ENCODE data around the gene PRUNE2.

The PRUNE2 gene

DNA sequence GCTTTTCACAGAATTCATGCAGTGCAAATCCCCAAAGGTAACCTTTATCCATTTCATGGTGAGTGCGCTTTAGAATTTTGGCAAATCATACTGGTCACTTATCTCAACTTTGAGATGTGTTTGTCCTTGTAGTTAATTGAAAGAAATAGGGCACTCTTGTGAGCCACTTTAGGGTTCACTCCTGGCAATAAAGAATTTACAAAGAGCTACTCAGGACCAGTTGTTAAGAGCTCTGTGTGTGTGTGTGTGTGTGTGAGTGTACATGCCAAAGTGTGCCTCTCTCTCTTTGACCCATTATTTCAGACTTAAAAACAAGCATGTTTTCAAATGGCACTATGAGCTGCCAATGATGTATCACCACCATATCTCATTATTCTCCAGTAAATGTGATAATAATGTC is 120.4 kb downstream of the PRUNE2 start:
- Histone ChIP-seq H3K4me1 (ENCODE audit: control insufficient read depth in 2 of 2, insufficient read depth in 2 of 2, low read length in 2 of 2) (peaks cover 0 to 6% of the 10 kb centered on the region in 2 donors), H3K9ac (ENCODE audit: low read depth in 1 of 2, low read length in 2 of 2) (no peak overlapping the region), H3K9me3 (ENCODE audit: control insufficient read depth in 2 of 2, low read length in 2 of 2) (no peaks in the 10 kb centered on the region), H3K4me3 (ENCODE audit: low read length in 2 of 2) (no peak overlapping the region), H3K27me3 (ENCODE audit: control insufficient read depth in 2 of 2, insufficient read depth in 2 of 2, low read length in 2 of 2) (no peaks in the 10 kb centered on the region), H3K36me3 (ENCODE audit: control insufficient read depth in 2 of 2, insufficient read depth in 2 of 2, low read length in 2 of 2) (no peaks in the 10 kb centered on the region), H3K27ac (ENCODE audit: low read depth in 2 of 2, low read length in 2 of 2) (no peak overlapping the region)

DNA sequence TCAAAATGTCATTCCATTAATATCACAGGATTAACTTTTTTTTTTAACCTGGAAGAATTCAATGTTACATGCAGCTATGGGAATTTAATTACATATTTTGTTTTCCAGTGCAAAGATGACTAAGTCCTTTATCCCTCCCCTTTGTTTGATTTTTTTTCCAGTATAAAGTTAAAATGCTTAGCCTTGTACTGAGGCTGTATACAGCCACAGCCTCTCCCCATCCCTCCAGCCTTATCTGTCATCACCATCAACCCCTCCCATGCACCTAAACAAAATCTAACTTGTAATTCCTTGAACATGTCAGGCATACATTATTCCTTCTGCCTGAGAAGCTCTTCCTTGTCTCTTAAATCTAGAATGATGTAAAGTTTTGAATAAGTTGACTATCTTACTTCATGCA is 121.0 kb downstream of the PRUNE2 start:
- H3K27me3 ChIP-seq (ENCODE audit: control insufficient read depth in 2 of 2, insufficient read depth in 2 of 2, low read length in 2 of 2): no peaks in the 10 kb centered on the region
- no peaks in the 10 kb centered on the region for H3K9me3 ChIP-seq (ENCODE audit: control insufficient read depth in 2 of 2, low read length in 2 of 2)
- H3K36me3 ChIP-seq (ENCODE audit: control insufficient read depth in 2 of 2, insufficient read depth in 2 of 2, low read length in 2 of 2): no peaks in the 10 kb centered on the region
- H3K27ac ChIP-seq (ENCODE audit: low read depth in 2 of 2, low read length in 2 of 2): no peak overlapping the region
- H3K9ac ChIP-seq (ENCODE audit: low read depth in 1 of 2, low read length in 2 of 2): no peak overlapping the region
- H3K4me3 ChIP-seq (ENCODE audit: low read length in 2 of 2): no peak overlapping the region
- no peaks in the 10 kb centered on the region for H3K4me1 ChIP-seq (ENCODE audit: control insufficient read depth in 2 of 2, insufficient read depth in 2 of 2, low read length in 2 of 2)

DNA sequence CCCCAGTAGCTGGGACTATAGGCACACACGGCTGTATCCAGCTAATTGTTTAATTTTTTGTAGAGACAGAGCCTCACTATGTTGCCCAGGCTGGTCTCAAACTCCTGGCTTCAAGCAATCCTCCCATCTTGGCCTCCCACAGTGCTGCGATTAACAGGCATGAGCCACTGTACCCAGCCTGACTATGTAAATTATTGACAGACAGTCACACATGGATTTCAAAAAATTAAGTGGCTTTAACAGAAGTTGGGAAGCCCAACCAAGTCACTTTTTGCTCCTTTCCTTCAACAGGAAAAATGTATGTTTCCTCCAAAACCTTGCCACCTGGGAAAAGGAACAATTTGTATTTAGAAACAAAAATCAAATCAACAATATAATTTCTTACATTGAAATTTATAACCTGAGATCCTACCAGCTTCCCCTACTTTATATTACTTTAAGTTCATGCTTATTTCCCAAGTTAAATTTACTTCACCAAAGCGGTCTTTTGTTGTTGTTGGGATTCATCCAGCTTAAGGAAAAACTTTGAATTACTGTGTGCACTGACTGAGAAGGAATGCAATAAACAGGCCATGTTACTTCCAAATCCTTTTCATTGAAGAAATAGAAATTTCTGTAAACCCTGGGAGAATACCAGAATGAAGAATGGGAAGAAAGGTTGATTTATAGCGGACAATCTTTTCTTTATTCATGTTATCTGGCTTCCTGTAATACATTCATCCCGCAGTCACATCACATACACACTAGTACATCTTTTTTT is 133.0 kb downstream of the PRUNE2 start:
- H3K4me3 ChIP-seq (ENCODE audit: low read length in 2 of 2): no peak overlapping the region
- H3K9me3 ChIP-seq (ENCODE audit: control insufficient read depth in 2 of 2, low read length in 2 of 2): no peaks in the 10 kb centered on the region
- H3K27ac ChIP-seq (ENCODE audit: low read depth in 2 of 2, low read length in 2 of 2): no peak overlapping the region
- no peaks in the 10 kb centered on the region for H3K4me1 ChIP-seq (ENCODE audit: control insufficient read depth in 2 of 2, insufficient read depth in 2 of 2, low read length in 2 of 2)
- H3K27me3 ChIP-seq (ENCODE audit: control insufficient read depth in 2 of 2, insufficient read depth in 2 of 2, low read length in 2 of 2): no peaks in the 10 kb centered on the region
- no peak overlapping the region for H3K9ac ChIP-seq (ENCODE audit: low read depth in 1 of 2, low read length in 2 of 2)
- H3K36me3 ChIP-seq (ENCODE audit: control insufficient read depth in 2 of 2, insufficient read depth in 2 of 2, low read length in 2 of 2): no peaks in the 10 kb centered on the region

DNA sequence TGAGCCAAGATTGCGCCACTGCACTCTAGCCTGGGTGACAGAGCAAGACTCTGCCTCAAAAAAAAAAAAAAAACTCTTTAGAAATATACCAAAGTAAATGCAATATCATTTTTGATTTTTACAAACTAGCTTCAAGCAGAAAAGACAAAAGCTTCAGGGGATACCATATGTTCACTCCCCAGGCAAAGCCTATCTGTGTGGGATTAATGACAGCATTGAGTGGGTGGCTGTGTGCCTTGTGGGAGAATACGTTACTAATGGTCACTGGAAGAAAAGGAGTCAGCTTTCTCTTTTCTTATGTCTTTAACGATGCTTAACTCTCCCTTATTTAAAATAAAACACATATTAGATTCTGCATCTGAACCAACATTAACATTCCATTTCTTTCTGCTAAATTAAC is 139.8 kb downstream of the PRUNE2 start:
- Histone ChIP-seq H3K4me1 (ENCODE audit: control insufficient read depth in 2 of 2, insufficient read depth in 2 of 2, low read length in 2 of 2) (no peaks in the 10 kb centered on the region), H3K9me3 (ENCODE audit: control insufficient read depth in 2 of 2, low read length in 2 of 2) (no peaks in the 10 kb centered on the region), H3K27ac (ENCODE audit: low read depth in 2 of 2, low read length in 2 of 2) (no peak overlapping the region), H3K27me3 (ENCODE audit: control insufficient read depth in 2 of 2, insufficient read depth in 2 of 2, low read length in 2 of 2) (peaks cover 0 to 2% of the 10 kb centered on the region in 2 donors), H3K9ac (ENCODE audit: low read depth in 1 of 2, low read length in 2 of 2) (no peak overlapping the region), H3K4me3 (ENCODE audit: low read length in 2 of 2) (no peak overlapping the region), H3K36me3 (ENCODE audit: control insufficient read depth in 2 of 2, insufficient read depth in 2 of 2, low read length in 2 of 2) (no peaks in the 10 kb centered on the region)

DNA sequence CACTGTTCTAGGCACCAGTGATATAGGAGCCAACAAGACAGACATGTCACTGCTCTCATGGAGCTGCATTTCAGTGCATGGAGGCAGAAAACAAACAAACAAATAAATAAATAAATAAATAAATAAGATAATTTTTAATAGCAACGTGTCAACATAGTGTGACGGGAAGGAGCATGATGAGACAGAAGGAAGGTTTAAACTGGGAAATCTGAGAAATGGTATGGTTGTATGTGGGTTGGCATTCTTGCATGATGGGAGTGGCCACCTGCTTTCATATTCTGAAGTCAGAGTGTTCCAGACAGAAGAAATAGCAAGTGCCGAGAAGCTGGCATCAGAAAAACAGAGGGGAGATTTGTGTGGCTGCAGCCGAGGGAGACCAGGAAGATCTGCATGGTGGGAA is 141.8 kb downstream of the PRUNE2 start, which contains the start of gene PCA3:
PCA3 (plus strand) TSS at position 301 of the 400 bp plus-strand sequence.
- H3K27ac ChIP-seq (ENCODE audit: low read depth in 2 of 2, low read length in 2 of 2): no peak within 1 kb of the TSS
- no peak within 1 kb of the TSS for H3K4me3 ChIP-seq (ENCODE audit: low read length in 2 of 2)
- H3K9ac ChIP-seq (ENCODE audit: low read depth in 1 of 2, low read length in 2 of 2): no peak within 1 kb of the TSS
- no peaks in the 10 kb centered on the region for H3K9me3 ChIP-seq (ENCODE audit: control insufficient read depth in 2 of 2, low read length in 2 of 2)
- H3K4me1 ChIP-seq (ENCODE audit: control insufficient read depth in 2 of 2, insufficient read depth in 2 of 2, low read length in 2 of 2): no peaks in the 10 kb centered on the region
- H3K27me3 ChIP-seq (ENCODE audit: control insufficient read depth in 2 of 2, insufficient read depth in 2 of 2, low read length in 2 of 2): peaks cover 0 to 2% of the 10 kb centered on the region in 2 donors
- H3K36me3 ChIP-seq (ENCODE audit: control insufficient read depth in 2 of 2, insufficient read depth in 2 of 2, low read length in 2 of 2): no peaks in the 10 kb centered on the region

DNA sequence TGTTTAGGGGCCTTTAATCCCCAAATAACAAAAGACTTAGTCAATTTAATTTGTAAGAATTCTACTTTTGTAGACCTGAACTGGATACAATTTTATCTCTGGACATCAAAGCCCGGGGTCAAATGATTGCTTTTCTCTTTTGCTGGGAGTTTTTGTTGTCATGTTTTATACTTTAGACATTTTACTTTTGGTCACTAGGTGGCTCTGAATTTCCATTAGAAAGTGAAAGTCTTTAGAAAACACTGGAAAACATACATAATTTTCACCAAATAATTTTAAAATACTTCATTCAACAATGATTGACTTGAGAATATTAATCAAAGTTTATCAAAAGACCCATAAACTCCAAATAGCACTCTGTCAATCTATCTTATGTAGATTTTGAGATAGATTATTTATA is 144.5 kb downstream of the PRUNE2 start:
- H3K27me3 ChIP-seq (ENCODE audit: control insufficient read depth in 2 of 2, insufficient read depth in 2 of 2, low read length in 2 of 2): peaks cover 2 to 3% of the 10 kb centered on the region in 2 donors
- H3K36me3 ChIP-seq (ENCODE audit: control insufficient read depth in 2 of 2, insufficient read depth in 2 of 2, low read length in 2 of 2): no peaks in the 10 kb centered on the region
- H3K27ac ChIP-seq (ENCODE audit: low read depth in 2 of 2, low read length in 2 of 2): no peak overlapping the region
- H3K4me3 ChIP-seq (ENCODE audit: low read length in 2 of 2): no peak overlapping the region
- no peaks in the 10 kb centered on the region for H3K9me3 ChIP-seq (ENCODE audit: control insufficient read depth in 2 of 2, low read length in 2 of 2)
- H3K4me1 ChIP-seq (ENCODE audit: control insufficient read depth in 2 of 2, insufficient read depth in 2 of 2, low read length in 2 of 2): no peaks in the 10 kb centered on the region
- H3K9ac ChIP-seq (ENCODE audit: low read depth in 1 of 2, low read length in 2 of 2): no peak overlapping the region

DNA sequence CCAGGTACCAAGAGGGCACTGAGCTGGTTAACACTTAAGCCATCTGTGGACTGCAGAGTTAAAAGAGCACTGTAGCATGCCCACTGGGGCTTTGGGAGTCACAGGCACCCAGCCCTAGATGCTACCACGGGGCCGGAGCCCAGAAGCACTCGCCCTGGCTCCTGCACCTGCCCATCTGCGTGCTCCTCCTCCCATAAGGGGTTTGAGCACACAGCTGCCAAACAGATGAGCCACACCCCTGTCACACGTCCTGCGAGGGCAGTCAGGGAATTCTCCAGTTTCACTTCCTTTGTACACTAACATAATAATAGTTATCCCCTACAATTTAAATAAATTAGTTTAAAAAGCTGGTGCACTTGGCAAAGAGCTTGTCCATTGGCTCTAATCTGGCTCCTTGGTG is 146.2 kb downstream of the PRUNE2 start:
- H3K27ac ChIP-seq (ENCODE audit: low read depth in 2 of 2, low read length in 2 of 2): no peak overlapping the region
- H3K4me3 ChIP-seq (ENCODE audit: low read length in 2 of 2): no peak overlapping the region
- peaks cover 2 to 3% of the 10 kb centered on the region in 2 donors for H3K27me3 ChIP-seq (ENCODE audit: control insufficient read depth in 2 of 2, insufficient read depth in 2 of 2, low read length in 2 of 2)
- no peaks in the 10 kb centered on the region for H3K9me3 ChIP-seq (ENCODE audit: control insufficient read depth in 2 of 2, low read length in 2 of 2)
- H3K4me1 ChIP-seq (ENCODE audit: control insufficient read depth in 2 of 2, insufficient read depth in 2 of 2, low read length in 2 of 2): no peaks in the 10 kb centered on the region
- H3K36me3 ChIP-seq (ENCODE audit: control insufficient read depth in 2 of 2, insufficient read depth in 2 of 2, low read length in 2 of 2): no peaks in the 10 kb centered on the region
- H3K9ac ChIP-seq (ENCODE audit: low read depth in 1 of 2, low read length in 2 of 2): no peak overlapping the region

DNA sequence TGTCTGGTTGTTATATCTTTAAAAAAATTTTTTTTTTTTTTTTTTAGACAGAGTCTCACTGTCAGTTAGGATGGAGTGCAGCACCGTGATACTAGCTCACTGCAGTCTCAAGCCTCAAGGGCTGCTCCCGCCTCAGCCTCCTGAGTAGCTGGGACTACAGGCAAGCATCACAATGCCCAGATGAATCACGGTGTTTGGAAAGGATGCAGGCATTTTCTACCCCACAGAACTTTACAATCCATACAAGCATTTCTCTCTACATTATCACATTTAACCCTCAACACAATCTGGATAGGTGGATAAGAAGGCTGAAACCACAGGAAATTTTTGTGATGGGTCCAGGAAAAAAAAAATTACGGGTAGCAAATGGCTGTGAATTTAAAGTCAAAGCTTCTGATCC is 147.4 kb downstream of the PRUNE2 start:
- no peak overlapping the region for H3K27ac ChIP-seq (ENCODE audit: low read depth in 2 of 2, low read length in 2 of 2)
- H3K4me3 ChIP-seq (ENCODE audit: low read length in 2 of 2): no peak overlapping the region
- no peaks in the 10 kb centered on the region for H3K9me3 ChIP-seq (ENCODE audit: control insufficient read depth in 2 of 2, low read length in 2 of 2)
- H3K36me3 ChIP-seq (ENCODE audit: control insufficient read depth in 2 of 2, insufficient read depth in 2 of 2, low read length in 2 of 2): no peaks in the 10 kb centered on the region
- H3K9ac ChIP-seq (ENCODE audit: low read depth in 1 of 2, low read length in 2 of 2): no peak overlapping the region
- H3K27me3 ChIP-seq (ENCODE audit: control insufficient read depth in 2 of 2, insufficient read depth in 2 of 2, low read length in 2 of 2): peaks cover 0 to 3% of the 10 kb centered on the region in 2 donors
- no peaks in the 10 kb centered on the region for H3K4me1 ChIP-seq (ENCODE audit: control insufficient read depth in 2 of 2, insufficient read depth in 2 of 2, low read length in 2 of 2)

DNA sequence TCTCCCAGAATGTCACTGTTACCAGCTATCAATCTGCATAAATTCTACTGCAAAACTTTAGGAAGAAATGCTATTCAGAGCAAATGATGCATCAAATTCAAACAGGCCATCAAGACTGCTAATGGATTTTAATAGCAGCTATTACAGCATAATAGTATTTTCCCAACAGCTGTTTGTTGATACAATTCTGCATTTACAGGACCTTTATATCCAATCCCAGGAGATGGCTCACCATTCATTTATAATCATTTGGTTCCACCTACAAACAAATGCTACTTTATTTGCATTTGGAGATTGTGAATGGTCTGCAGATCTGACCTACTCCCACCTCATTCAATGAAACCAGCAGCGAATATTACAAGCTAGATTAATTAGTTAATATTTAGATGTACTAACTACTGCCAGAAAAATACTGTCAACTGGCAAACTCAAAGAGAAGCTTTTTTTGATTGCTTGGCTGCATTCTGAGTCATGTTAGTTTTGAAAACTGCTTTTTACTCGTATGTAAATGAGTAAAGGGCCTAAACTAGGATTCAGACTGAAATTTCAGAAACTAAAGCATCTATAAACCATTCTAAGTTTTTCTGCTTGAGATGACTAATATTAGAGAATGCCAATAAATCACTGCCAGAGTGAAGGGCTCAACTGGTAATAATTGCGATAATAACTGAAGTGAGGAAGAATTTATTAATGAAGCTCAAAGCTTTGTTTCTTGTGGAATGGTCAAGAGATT is 148.8 kb downstream of the PRUNE2 start:
- Histone ChIP-seq H3K9ac (ENCODE audit: low read depth in 1 of 2, low read length in 2 of 2) (no peak overlapping the region), H3K9me3 (ENCODE audit: control insufficient read depth in 2 of 2, low read length in 2 of 2) (no peaks in the 10 kb centered on the region), H3K4me3 (ENCODE audit: low read length in 2 of 2) (no peak overlapping the region), H3K4me1 (ENCODE audit: control insufficient read depth in 2 of 2, insufficient read depth in 2 of 2, low read length in 2 of 2) (no peaks in the 10 kb centered on the region), H3K36me3 (ENCODE audit: control insufficient read depth in 2 of 2, insufficient read depth in 2 of 2, low read length in 2 of 2) (no peaks in the 10 kb centered on the region), H3K27ac (ENCODE audit: low read depth in 2 of 2, low read length in 2 of 2) (no peak overlapping the region), H3K27me3 (ENCODE audit: control insufficient read depth in 2 of 2, insufficient read depth in 2 of 2, low read length in 2 of 2) (peaks cover 0 to 3% of the 10 kb centered on the region in 2 donors)

DNA sequence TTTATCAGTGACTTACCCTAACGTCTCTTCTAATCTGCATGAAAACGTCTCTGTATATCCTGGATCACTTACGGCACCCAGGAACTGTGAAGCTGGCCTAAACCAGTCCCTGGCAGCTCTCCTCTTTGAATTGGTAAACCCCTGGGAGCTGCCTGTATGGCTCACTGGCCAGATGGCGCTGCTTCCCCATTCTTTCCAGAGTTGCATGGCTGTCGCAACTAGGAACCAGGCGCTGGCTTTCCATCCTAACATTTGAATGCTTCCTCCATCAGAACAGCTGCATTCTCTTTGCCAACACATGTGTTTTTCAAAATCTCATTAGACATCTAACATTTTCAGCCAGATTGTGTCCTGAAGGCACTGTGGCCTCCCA is 149.7 kb downstream of the PRUNE2 start:
- Histone ChIP-seq H3K27me3 (ENCODE audit: control insufficient read depth in 2 of 2, insufficient read depth in 2 of 2, low read length in 2 of 2) (peaks cover 0 to 3% of the 10 kb centered on the region in 2 donors), H3K27ac (ENCODE audit: low read depth in 2 of 2, low read length in 2 of 2) (no peak overlapping the region), H3K36me3 (ENCODE audit: control insufficient read depth in 2 of 2, insufficient read depth in 2 of 2, low read length in 2 of 2) (no peaks in the 10 kb centered on the region), H3K9me3 (ENCODE audit: control insufficient read depth in 2 of 2, low read length in 2 of 2) (no peaks in the 10 kb centered on the region), H3K4me1 (ENCODE audit: control insufficient read depth in 2 of 2, insufficient read depth in 2 of 2, low read length in 2 of 2) (no peaks in the 10 kb centered on the region), H3K4me3 (ENCODE audit: low read length in 2 of 2) (no peak overlapping the region), H3K9ac (ENCODE audit: low read depth in 1 of 2, low read length in 2 of 2) (no peak overlapping the region)
